Stimulated activated naive CD4-positive, alpha-beta T cell treated with Interleukin-2 at 50 U/mL for 16 hours (primary cell): Measurements from ENCODE around the gene TBC1D3H.
"Not testable (repeated sequence)": the region's sequence is repeated elsewhere in the genome, so short reads cannot be mapped to it uniquely, and the experiment has no call there.

ENCODE experiments used
- DNase-seq: peaks from one replicate; lab custom pipeline; 2025; lab: John Stamatoyannopoulos, UW

TBC1D3H gene

GRCh38 chr17:36388385-36389245, at the start of gene TBC1D3H:
Gene TBC1D3H, minus strand, starts transcription at chr17:36388435. Its CDS starts 1,540 bp downstream, at chr17:36386895.
- DNase-seq = not testable (repeated sequence)

- not testable (repeated sequence) for DNase-seq
Measured at GRCh38 chr17:36428891-36429290, 40.7 kb upstream of the TBC1D3H start.

GRCh38 chr17:36415180-36415941, 27.1 kb upstream of the TBC1D3H start:
- not testable (repeated sequence) for DNase-seq

GRCh38 chr17:36390943-36391645, 2.9 kb upstream of the TBC1D3H start:
- DNase-seq = not testable (repeated sequence)

GRCh38 chr17:36375938-36376337, 12.3 kb downstream of the TBC1D3H start:
- DNase-seq = not testable (repeated sequence)

- not testable (repeated sequence) for DNase-seq
Measured at GRCh38 chr17:36362496-36362895, 25.7 kb downstream of the TBC1D3H start.
